ENCODE data around the gene TCF12.
"Not testable (repeated sequence)": the region's sequence is repeated elsewhere in the genome, so short reads cannot be mapped to it uniquely, and the experiment has no call there.

The TCF12 gene

DNA sequence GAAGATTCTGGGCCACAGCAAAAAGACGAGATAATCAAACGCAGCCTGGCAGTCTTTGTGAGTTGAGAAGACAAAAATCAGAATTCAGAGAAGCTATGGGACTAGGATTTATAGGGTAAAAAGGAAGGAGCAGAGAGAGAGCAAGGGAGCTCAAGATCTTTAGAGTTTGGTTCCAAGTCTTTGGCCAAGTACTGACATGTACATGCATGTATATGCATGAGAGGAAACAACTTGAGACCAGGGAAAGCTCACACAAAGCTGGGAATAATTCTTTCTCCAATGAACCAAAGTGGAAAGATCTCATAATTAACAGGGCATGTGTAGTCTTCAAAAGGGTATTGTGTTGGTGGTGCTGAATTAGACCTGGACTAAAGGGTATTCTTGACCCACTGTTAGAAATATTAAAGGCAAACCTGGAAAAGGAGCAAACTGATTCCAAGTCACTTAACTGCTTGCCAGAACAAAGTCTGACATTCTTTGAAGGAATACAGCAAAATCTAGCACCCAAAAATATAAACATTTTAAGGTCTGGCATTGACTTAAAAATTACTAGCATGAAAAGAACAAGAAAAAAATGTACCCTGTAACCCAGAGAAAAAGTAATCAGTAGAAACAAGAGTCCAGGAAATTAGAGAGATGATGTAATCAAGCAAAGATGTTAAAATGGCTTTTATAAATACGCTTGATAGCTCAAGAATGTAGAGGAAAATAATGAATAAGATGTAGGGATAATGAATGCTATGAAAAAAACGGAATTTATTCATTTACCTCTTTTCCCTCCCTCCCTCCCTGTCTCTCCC, 231.8 kb downstream of the TCF12 start:
- H3K9ac ChIP-seq = no peak overlapping the region
- peaks cover 2% of the 10 kb centered on the region for H3K79me2 ChIP-seq
- no peak overlapping the region for H3K4me2 ChIP-seq (ENCODE audit: low read length)
- TF ChIP-seq, protein P1, sequence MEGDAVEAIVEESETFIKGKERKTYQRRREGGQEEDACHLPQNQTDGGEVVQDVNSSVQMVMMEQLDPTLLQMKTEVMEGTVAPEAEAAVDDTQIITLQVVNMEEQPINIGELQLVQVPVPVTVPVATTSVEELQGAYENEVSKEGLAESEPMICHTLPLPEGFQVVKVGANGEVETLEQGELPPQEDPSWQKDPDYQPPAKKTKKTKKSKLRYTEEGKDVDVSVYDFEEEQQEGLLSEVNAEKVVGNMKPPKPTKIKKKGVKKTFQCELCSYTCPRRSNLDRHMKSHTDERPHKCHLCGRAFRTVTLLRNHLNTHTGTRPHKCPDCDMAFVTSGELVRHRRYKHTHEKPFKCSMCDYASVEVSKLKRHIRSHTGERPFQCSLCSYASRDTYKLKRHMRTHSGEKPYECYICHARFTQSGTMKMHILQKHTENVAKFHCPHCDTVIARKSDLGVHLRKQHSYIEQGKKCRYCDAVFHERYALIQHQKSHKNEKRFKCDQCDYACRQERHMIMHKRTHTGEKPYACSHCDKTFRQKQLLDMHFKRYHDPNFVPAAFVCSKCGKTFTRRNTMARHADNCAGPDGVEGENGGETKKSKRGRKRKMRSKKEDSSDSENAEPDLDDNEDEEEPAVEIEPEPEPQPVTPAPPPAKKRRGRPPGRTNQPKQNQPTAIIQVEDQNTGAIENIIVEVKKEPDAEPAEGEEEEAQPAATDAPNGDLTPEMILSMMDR (IDR thresholded peaks at IDR 0.05) = no peak
- no peak overlapping the region for H3K4me3 ChIP-seq (ENCODE audit: low read depth, low read length)
- H3K36me3 ChIP-seq (ENCODE audit: control insufficient read depth, insufficient read depth, low read length) = no peaks in the 10 kb centered on the region
- H3K27me3 ChIP-seq (ENCODE audit: control insufficient read depth, insufficient read depth, low read length) = no peaks in the 10 kb centered on the region
- H3K9me3 ChIP-seq (ENCODE audit: control insufficient read depth, low read length) = no peaks in the 10 kb centered on the region
- H3K27ac ChIP-seq = no peak overlapping the region
- no peak overlapping the region for H2AFZ ChIP-seq
- H3K4me1 ChIP-seq = peaks cover 2% of the 10 kb centered on the region

DNA sequence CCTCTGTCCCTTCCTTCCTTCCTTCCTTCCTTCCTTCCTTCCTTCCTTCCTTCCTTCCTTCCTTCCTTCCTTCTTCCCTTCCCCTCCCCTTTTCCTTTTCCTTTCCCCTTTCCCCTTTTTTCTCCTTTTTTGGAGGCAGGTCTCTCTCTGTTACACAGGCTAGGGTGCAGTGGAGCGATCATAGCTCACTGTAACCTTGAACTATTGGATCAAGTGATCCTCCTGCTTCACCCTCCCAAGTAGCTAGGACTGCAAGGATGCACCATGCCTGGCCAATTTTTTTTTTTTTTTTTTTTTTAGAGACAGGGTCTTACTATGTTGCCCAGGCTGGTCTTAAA, 232.4 kb downstream of the TCF12 start:
- not testable (repeated sequence) for H3K9ac ChIP-seq; H3K4me3 ChIP-seq (ENCODE audit: low read depth, low read length); H3K36me3 ChIP-seq (ENCODE audit: control insufficient read depth, insufficient read depth, low read length); H3K27me3 ChIP-seq (ENCODE audit: control insufficient read depth, insufficient read depth, low read length); H3K9me3 ChIP-seq (ENCODE audit: control insufficient read depth, low read length); H2AFZ ChIP-seq; H3K4me2 ChIP-seq (ENCODE audit: low read length); H3K27ac ChIP-seq; H3K79me2 ChIP-seq; H3K4me1 ChIP-seq

DNA sequence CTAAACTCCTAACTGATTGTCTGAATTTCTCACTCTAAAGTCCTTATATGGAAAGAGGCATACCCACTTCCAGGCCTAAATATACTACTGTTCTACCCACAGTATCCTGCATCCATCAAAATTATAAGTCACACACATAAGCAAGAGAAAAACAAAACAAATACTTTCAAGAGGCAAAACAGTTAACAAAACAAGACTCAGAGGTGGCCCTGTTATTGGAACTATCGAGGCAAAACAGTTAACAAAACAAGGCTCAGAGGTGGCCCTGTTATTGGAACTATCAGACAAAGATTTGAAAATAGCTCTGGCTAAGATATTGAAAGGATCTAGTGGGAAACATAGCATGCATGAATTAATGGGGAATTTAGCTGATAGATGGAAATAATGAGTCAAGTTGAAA, 233.7 kb downstream of the TCF12 start:
- no peak overlapping the region for H3K4me3 ChIP-seq (ENCODE audit: low read depth, low read length)
- H3K4me1 ChIP-seq = no peaks in the 10 kb centered on the region
- TF ChIP-seq, protein P1 (IDR thresholded peaks at IDR 0.05) = no peak
- H3K4me2 ChIP-seq (ENCODE audit: low read length) = no peak overlapping the region
- peaks cover 2% of the 10 kb centered on the region for H3K79me2 ChIP-seq
- no peaks in the 10 kb centered on the region for H3K9me3 ChIP-seq (ENCODE audit: control insufficient read depth, low read length)
- H3K9ac ChIP-seq = no peak overlapping the region
- no peaks in the 10 kb centered on the region for H3K27me3 ChIP-seq (ENCODE audit: control insufficient read depth, insufficient read depth, low read length)
- no peaks in the 10 kb centered on the region for H3K36me3 ChIP-seq (ENCODE audit: control insufficient read depth, insufficient read depth, low read length)
- no peak overlapping the region for H3K27ac ChIP-seq
- no peak overlapping the region for H2AFZ ChIP-seq

DNA sequence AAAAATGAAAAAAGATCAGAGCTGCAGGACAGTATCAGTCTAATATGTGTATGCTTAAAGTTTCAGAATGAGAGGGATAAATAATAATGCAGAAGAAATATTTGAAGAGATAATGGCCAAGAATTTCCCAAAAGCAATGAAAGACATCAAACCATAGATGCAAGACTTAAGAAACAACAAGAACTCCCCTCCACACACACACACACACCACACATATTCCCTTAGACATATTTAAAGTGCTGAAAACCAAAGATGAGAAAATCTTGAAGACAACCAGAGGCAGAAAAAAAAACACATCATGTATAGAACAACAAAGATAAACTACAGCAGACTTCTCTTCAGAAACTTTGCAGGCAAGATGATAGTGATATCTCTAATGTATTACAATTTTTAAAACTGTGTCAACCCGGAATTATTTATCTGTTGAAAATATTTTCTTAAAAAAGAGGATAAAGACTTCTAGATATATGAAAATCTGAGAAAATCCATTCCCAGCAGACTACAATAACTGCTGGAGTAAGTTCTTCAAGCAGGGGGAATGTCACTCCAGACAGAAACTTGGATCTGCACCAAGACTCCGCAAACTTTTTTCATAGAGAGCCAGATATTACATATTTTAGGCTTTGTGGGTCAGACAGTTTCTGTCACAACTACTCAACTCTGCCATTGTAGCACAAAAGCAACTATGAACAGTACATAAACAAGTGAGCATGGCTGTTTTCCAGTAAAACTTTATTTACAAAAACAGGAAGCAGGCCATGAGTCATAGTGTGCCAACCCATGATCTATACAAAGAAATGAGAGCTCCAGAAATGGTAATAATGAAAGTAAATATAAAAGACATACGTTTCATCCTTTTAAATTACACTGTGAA, 234.5 kb downstream of the TCF12 start:
- TF ChIP-seq, protein P1 (IDR thresholded peaks at IDR 0.05) = no peak

DNA sequence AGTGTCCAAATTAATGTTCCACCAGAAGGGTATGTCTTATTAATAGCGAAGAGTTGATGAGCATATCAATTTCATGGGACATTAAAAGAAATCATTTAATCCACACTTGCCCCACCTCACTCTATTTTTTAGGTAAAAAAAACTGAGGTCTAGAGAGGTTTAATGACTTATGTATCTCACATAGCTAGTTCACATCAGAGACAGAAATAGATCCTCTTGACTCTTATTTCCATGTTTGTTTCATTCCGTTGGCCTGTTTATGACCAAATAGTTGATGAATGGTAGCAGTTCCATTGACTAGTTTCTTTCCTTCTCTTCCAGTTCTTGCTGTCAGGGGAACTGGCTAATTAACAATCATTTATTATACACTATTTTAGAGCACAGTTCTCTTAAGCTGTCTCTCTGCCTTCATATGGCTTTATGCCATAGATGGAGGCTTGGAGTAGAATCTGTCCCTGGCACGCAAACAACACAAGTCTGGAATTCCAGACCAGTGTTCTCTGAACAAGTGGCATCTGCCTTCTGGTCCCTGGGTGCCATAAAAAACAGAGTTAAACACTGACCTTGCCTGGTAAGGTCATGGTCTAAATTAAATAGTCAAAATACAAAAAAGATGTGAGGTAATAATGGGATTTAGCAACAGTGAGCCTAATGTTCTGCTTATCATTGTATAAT, 237.9 kb downstream of the TCF12 start:
- Histone ChIP-seq H2AFZ (no peak overlapping the region), H3K79me2 (peaks cover 2% of the 10 kb centered on the region), H3K9ac (no peak overlapping the region), H3K4me3 (ENCODE audit: low read depth, low read length) (no peak overlapping the region), H3K4me1 (no peaks in the 10 kb centered on the region), H3K36me3 (ENCODE audit: control insufficient read depth, insufficient read depth, low read length) (no peaks in the 10 kb centered on the region), H3K9me3 (ENCODE audit: control insufficient read depth, low read length) (no peaks in the 10 kb centered on the region), H3K27ac (no peak overlapping the region), H3K27me3 (ENCODE audit: control insufficient read depth, insufficient read depth, low read length) (no peaks in the 10 kb centered on the region), H3K4me2 (ENCODE audit: low read length) (no peak overlapping the region)
- TF ChIP-seq, protein P1 (IDR thresholded peaks at IDR 0.05) = no peak

More for the DNA sequence above, 234.5 kb downstream of the TCF12 start:
- H3K27me3 ChIP-seq (ENCODE audit: control insufficient read depth, insufficient read depth, low read length) = no peaks in the 10 kb centered on the region
- no peak overlapping the region for H3K27ac ChIP-seq
- H2AFZ ChIP-seq = no peak overlapping the region
- peaks cover 2% of the 10 kb centered on the region for H3K79me2 ChIP-seq
- H3K36me3 ChIP-seq (ENCODE audit: control insufficient read depth, insufficient read depth, low read length) = no peaks in the 10 kb centered on the region
- H3K4me1 ChIP-seq = no peaks in the 10 kb centered on the region
- H3K9ac ChIP-seq = no peak overlapping the region
- H3K4me2 ChIP-seq (ENCODE audit: low read length) = no peak overlapping the region
- H3K4me3 ChIP-seq (ENCODE audit: low read depth, low read length) = no peak overlapping the region
- H3K9me3 ChIP-seq (ENCODE audit: control insufficient read depth, low read length) = no peaks in the 10 kb centered on the region
